ENCODE measurements around the gene SNX25. TPM values are rescaled to one million over a fixed set of nuclear protein-coding genes. Genes with fewer than 3 reads are reported as not detected.

Gene SNX25
- polyA plus RNA-seq, 1 donor from 2014 or later: 6.4 TPM

GRCh38 chr4:185179488-185179887 lies 29.9 kb upstream of the SNX25 start:
- Histone ChIP-seq H3K9ac (ENCODE audit: low read length) (no peak overlapping the region), H3K4me3 (ENCODE audit: low read length) (no peak overlapping the region), H3K9me3 (ENCODE audit: low read length) (no peaks in the 10 kb centered on the region), H3K36me3 (ENCODE audit: insufficient read depth, low read length) (no peaks in the 10 kb centered on the region), H3K9me2 (ENCODE audit: insufficient read depth, low read length) (no peaks in the 10 kb centered on the region), H4K20me1 (ENCODE audit: insufficient read depth) (no peaks in the 10 kb centered on the region), H3K79me2 (replicated peaks; ENCODE audit: insufficient read depth, low read length) (no peaks in the 10 kb centered on the region), H3K27me3 (ENCODE audit: insufficient read depth, low read depth, low read length) (no peaks in the 10 kb centered on the region), H3F3A (ENCODE audit: insufficient read depth, low read length, poor library complexity, severe bottlenecking) (no peaks in the 10 kb centered on the region), H3K4me2 (ENCODE audit: low read length) (no peak overlapping the region), H2AFZ (ENCODE audit: low read depth, low read length) (no peak overlapping the region), H3K27ac (ENCODE audit: low read length) (no peak overlapping the region)
- TF ChIP-seq RAD21 (conservative IDR thresholded peaks at IDR 0.05) (no peak), EP300 (conservative IDR thresholded peaks at IDR 0.05; ENCODE audit: poor library complexity, severe bottlenecking) (no peak), POLR2AphosphoS5 (IDR thresholded peaks at IDR 0.05) (no peak), TAF1 (IDR thresholded peaks at IDR 0.05; ENCODE audit: low read depth) (no peak), REST (IDR thresholded peaks at IDR 0.05; ENCODE audit: borderline replicate concordance) (no peak), MXI1 (conservative IDR thresholded peaks at IDR 0.05; ENCODE audit: poor library complexity, severe bottlenecking) (no peak), SMC3 (conservative IDR thresholded peaks at IDR 0.05; ENCODE audit: poor library complexity) (no peak), EZH2 (IDR thresholded peaks at IDR 0.05; ENCODE audit: borderline replicate concordance, insufficient read depth, low read length, poor library complexity, severe bottlenecking) (no peak)
- TF ChIP-seq, protein P1, sequence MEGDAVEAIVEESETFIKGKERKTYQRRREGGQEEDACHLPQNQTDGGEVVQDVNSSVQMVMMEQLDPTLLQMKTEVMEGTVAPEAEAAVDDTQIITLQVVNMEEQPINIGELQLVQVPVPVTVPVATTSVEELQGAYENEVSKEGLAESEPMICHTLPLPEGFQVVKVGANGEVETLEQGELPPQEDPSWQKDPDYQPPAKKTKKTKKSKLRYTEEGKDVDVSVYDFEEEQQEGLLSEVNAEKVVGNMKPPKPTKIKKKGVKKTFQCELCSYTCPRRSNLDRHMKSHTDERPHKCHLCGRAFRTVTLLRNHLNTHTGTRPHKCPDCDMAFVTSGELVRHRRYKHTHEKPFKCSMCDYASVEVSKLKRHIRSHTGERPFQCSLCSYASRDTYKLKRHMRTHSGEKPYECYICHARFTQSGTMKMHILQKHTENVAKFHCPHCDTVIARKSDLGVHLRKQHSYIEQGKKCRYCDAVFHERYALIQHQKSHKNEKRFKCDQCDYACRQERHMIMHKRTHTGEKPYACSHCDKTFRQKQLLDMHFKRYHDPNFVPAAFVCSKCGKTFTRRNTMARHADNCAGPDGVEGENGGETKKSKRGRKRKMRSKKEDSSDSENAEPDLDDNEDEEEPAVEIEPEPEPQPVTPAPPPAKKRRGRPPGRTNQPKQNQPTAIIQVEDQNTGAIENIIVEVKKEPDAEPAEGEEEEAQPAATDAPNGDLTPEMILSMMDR (IDR thresholded peaks at IDR 0.05; ENCODE audit: poor library complexity, severe bottlenecking): no peak

DNA sequence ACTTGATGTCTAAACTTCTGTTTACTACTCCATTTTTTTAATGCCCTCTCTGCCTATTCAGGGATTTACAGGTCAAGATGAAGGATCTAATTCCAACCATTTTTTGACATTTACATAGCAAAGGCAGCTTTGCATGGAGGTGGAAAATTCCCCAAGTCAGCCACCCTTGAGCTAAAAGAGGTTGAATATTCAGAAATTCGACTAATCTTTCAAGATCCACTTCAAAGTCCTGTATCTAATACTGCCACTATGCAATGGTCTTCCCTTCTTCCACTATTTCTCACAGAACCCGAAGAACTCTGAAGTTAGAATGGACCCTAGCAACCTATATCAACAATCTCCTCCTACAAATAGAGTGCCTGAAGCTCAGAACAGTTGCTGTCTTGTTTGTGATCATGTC lies 27.2 kb upstream of the SNX25 start:
- H2AFZ ChIP-seq (ENCODE audit: low read depth, low read length): no peak overlapping the region
- no peaks in the 10 kb centered on the region for H3F3A ChIP-seq (ENCODE audit: insufficient read depth, low read length, poor library complexity, severe bottlenecking)
- H3K27me3 ChIP-seq (ENCODE audit: insufficient read depth, low read depth, low read length): no peaks in the 10 kb centered on the region
- H3K9me3 ChIP-seq (ENCODE audit: low read length): no peaks in the 10 kb centered on the region
- no peak overlapping the region for H3K27ac ChIP-seq (ENCODE audit: low read length)
- TF ChIP-seq, protein P1 (IDR thresholded peaks at IDR 0.05; ENCODE audit: poor library complexity, severe bottlenecking): no peak
- TF ChIP-seq SMC3 (conservative IDR thresholded peaks at IDR 0.05; ENCODE audit: poor library complexity) (no peak), MXI1 (conservative IDR thresholded peaks at IDR 0.05; ENCODE audit: poor library complexity, severe bottlenecking) (no peak), POLR2AphosphoS5 (IDR thresholded peaks at IDR 0.05) (no peak), EZH2 (IDR thresholded peaks at IDR 0.05; ENCODE audit: borderline replicate concordance, insufficient read depth, low read length, poor library complexity, severe bottlenecking) (no peak), RAD21 (conservative IDR thresholded peaks at IDR 0.05) (no peak), EP300 (conservative IDR thresholded peaks at IDR 0.05; ENCODE audit: poor library complexity, severe bottlenecking) (no peak), REST (IDR thresholded peaks at IDR 0.05; ENCODE audit: borderline replicate concordance) (no peak), TAF1 (IDR thresholded peaks at IDR 0.05; ENCODE audit: low read depth) (no peak)
- no peaks in the 10 kb centered on the region for H3K36me3 ChIP-seq (ENCODE audit: insufficient read depth, low read length)
- no peak overlapping the region for H3K4me2 ChIP-seq (ENCODE audit: low read length)
- no peak overlapping the region for H3K9ac ChIP-seq (ENCODE audit: low read length)
- H4K20me1 ChIP-seq (ENCODE audit: insufficient read depth): no peaks in the 10 kb centered on the region
- H3K4me3 ChIP-seq (ENCODE audit: low read length): no peak overlapping the region
- no peaks in the 10 kb centered on the region for H3K9me2 ChIP-seq (ENCODE audit: insufficient read depth, low read length)
- no peaks in the 10 kb centered on the region for H3K79me2 ChIP-seq (replicated peaks; ENCODE audit: insufficient read depth, low read length)

Measured in neural cell (in vitro differentiated cells).